K562 (cell line): ENCODE results near the gene UTP25.

Experiments
- DNMT1 ChIP-seq: fragments of 450-650 bp; IDR thresholded peaks from 2 replicates; pipeline ENCODE4 v1.6.1; 2016; ENCODE audit warnings: antibody characterized with exemption, mild to moderate bottlenecking
- ELF1 ChIP-seq: fragments of 200-800 bp; sonication (Bioruptor generic); IDR thresholded peaks from 2 replicates; pipeline ENCODE4 v1.6.1; 2016; ENCODE audit warnings: missing genetic modification characterization, missing compliant biosample characterization
- EP400 ChIP-seq: fragments of 450-650 bp; IDR thresholded peaks from 2 replicates; pipeline ENCODE4 v1.6.1; 2017; ENCODE audit warnings: antibody characterized with exemption, mild to moderate bottlenecking, moderate library complexity
- MAFF ChIP-seq: IDR thresholded peaks from 2 replicates; pipeline ENCODE4 v1.6.1; 2012; ENCODE audit warnings: low read length, improper control_type of control experiment
- MTA3 ChIP-seq: fragments of 450-650 bp; formaldehyde crosslinking; IDR thresholded peaks from 2 replicates; pipeline ENCODE4 v1.6.1; 2017; ENCODE audit warnings: mild to moderate bottlenecking, borderline replicate concordance
- MXI1 ChIP-seq: IDR thresholded peaks from 2 replicates; pipeline ENCODE4 v1.6.1; 2011; ENCODE audit warnings: low read depth, mild to moderate bottlenecking, improper control_type of control experiment, low read length
- POLR2AphosphoS2 ChIP-seq: IDR thresholded peaks from 2 replicates; pipeline ENCODE4 v1.6.1; 2012; ENCODE audit warnings: low read length, improper control_type of control experiment
- SIN3A ChIP-seq, 2 experiments: fragments of 150-350 bp in 1 of 2; IDR thresholded peaks; 2 replicates each; pipeline ENCODE4 v1.6.1; 2011 to 2016; ENCODE audit warnings: borderline replicate concordance in 2 of 2, low read depth in 2 of 2, low read length in 2 of 2, mild to moderate bottlenecking in 2 of 2, moderate library complexity in 2 of 2; ENCODE audit not compliant: control insufficient read depth in 1 of 2
- ZNF23 ChIP-seq: fragments of 250-450 bp; sonication (Bioruptor Pico); IDR thresholded peaks from 2 replicates; pipeline ENCODE4 v1.4.0; 2020; ENCODE audit warnings: mild to moderate bottlenecking
- ZNF766 ChIP-seq: fragments of 200-800 bp; sonication (Bioruptor generic); conservative IDR thresholded peaks from 2 replicates; pipeline ENCODE4 v1.6.1; 2016; ENCODE audit warnings: missing genetic modification characterization, missing compliant biosample characterization
- TF ChIP-seq, protein P1 (sequence below): IDR thresholded peaks from 2 replicates; pipeline ENCODE4 v1.6.1; 2012; ENCODE audit warnings: low read depth, low read length, improper control_type of control experiment, borderline replicate concordance
- TF ChIP-seq, protein P2 (sequence below): sonication (generic); formaldehyde crosslinking; IDR thresholded peaks from 2 replicates; pipeline ENCODE4 v1.8.0; 2022; ENCODE audit warnings: mild to moderate bottlenecking, missing genetic modification reagents, borderline replicate concordance
- TF ChIP-seq, protein P3 (sequence below): fragments of 450-650 bp; IDR thresholded peaks from 2 replicates; pipeline ENCODE4 v1.6.1; 2018; ENCODE audit warnings: mild to moderate bottlenecking, low read depth; ENCODE audit not compliant: partially characterized antibody

- TF ChIP-seq SIN3A (IDR thresholded peaks at IDR 0.05; ENCODE audit: borderline replicate concordance in 2 of 2, control insufficient read depth in 1 of 2, low read depth in 2 of 2, low read length in 2 of 2): no peak
- no peak for TF ChIP-seq ZNF23 (CRISPR knock-in tag)
- TF ChIP-seq MXI1: no peak
- TF ChIP-seq EP400: no peak
- TF ChIP-seq, protein P1, sequence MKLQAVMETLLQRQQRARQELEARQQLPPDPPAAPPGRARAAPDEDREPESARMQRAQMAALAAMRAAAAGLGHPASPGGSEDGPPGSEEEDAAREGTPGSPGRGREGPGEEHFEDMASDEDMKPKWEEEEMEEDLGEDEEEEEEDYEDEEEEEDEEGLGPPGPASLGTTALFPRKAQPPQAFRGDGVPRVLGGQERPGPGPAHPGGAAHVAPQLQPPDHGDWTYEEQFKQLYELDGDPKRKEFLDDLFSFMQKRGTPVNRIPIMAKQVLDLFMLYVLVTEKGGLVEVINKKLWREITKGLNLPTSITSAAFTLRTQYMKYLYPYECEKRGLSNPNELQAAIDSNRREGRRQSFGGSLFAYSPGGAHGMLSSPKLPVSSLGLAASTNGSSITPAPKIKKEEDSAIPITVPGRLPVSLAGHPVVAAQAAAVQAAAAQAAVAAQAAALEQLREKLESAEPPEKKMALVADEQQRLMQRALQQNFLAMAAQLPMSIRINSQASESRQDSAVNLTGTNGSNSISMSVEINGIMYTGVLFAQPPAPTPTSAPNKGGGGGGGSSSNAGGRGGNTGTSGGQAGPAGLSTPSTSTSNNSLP: no peak
- TF ChIP-seq, protein P2, sequence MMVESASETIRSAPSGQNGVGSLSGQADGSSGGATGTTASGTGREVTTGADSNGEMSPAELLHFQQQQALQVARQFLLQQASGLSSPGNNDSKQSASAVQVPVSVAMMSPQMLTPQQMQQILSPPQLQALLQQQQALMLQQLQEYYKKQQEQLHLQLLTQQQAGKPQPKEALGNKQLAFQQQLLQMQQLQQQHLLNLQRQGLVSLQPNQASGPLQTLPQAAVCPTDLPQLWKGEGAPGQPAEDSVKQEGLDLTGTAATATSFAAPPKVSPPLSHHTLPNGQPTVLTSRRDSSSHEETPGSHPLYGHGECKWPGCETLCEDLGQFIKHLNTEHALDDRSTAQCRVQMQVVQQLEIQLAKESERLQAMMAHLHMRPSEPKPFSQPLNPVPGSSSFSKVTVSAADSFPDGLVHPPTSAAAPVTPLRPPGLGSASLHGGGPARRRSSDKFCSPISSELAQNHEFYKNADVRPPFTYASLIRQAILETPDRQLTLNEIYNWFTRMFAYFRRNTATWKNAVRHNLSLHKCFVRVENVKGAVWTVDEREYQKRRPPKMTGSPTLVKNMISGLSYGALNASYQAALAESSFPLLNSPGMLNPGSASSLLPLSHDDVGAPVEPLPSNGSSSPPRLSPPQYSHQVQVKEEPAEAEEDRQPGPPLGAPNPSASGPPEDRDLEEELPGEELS (CRISPR knock-in tag): no peak
- no peak for TF ChIP-seq ZNF766 (CRISPR knock-in tag)
- no peak for TF ChIP-seq ELF1 (tag)
- no peak for TF ChIP-seq MTA3
- no peak for TF ChIP-seq POLR2AphosphoS2
- no peak for TF ChIP-seq MAFF
- no peak for TF ChIP-seq DNMT1
- TF ChIP-seq, protein P3, sequence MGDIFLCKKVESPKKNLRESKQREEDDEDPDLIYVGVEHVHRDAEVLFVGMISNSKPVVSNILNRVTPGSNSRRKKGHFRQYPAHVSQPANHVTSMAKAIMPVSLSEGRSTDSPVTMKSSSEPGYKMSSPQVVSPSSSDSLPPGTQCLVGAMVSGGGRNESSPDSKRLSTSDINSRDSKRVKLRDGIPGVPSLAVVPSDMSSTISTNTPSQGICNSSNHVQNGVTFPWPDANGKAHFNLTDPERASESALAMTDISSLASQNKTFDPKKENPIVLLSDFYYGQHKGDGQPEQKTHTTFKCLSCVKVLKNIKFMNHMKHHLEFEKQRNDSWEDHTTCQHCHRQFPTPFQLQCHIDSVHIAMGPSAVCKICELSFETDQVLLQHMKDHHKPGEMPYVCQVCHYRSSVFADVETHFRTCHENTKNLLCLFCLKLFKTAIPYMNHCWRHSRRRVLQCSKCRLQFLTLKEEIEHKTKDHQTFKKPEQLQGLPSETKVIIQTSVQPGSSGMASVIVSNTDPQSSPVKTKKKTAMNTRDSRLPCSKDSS: no peak
These were observed 12.3 kb upstream of the UTP25 start for GRCh38 chr1:209815490-209815889.
